Keratinocyte (primary cell): ENCODE measurements around the gene KIF16B.

ENCODE experiments used
- EZH2 ChIP-seq: IDR thresholded peaks from one replicate; pipeline ENCODE4 v1.6.1; 2012; ENCODE audit warnings: inconsistent platforms, mild to moderate bottlenecking, low read length, moderate library complexity
- TF ChIP-seq, protein P1 (sequence below), 3 experiments: IDR thresholded peaks in 1 of 3; conservative IDR thresholded peaks in 1 of 3; optimal IDR thresholded peaks in 1 of 3; 2 replicates in 2 of 3; 3 replicates in 1 of 3; pipeline versions ENCODE3 to v1.5.1; 2011; ENCODE audit warnings: low read length in 3 of 3, mild to moderate bottlenecking in 3 of 3, moderate library complexity in 2 of 3, control low read depth in 1 of 3, inconsistent platforms in 1 of 3; ENCODE audit not compliant: insufficient read depth in 2 of 3; ENCODE audit errors: extremely low read depth in 1 of 3

DNA sequence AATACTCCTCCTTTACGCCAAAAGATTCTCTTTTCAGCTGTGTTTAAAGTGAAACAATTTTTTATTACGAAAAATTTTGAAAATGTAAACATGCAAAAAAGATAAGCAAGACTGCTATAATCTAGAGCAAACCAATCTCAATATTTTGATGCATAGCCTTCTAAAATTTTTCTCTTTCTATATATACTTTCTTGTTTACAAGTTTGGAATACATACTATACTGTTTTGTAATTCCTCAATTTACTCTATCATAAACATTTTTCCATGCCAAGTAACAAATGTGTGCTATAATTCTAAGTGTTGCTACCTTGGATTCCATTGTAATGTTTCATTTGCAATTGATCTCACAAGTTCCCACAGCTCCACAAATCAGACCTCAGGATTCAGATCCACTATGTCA is 43.1 kb upstream of the KIF16B start:
- TF ChIP-seq, protein P1, sequence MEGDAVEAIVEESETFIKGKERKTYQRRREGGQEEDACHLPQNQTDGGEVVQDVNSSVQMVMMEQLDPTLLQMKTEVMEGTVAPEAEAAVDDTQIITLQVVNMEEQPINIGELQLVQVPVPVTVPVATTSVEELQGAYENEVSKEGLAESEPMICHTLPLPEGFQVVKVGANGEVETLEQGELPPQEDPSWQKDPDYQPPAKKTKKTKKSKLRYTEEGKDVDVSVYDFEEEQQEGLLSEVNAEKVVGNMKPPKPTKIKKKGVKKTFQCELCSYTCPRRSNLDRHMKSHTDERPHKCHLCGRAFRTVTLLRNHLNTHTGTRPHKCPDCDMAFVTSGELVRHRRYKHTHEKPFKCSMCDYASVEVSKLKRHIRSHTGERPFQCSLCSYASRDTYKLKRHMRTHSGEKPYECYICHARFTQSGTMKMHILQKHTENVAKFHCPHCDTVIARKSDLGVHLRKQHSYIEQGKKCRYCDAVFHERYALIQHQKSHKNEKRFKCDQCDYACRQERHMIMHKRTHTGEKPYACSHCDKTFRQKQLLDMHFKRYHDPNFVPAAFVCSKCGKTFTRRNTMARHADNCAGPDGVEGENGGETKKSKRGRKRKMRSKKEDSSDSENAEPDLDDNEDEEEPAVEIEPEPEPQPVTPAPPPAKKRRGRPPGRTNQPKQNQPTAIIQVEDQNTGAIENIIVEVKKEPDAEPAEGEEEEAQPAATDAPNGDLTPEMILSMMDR (optimal IDR thresholded peaks at IDR 0.05 in 1 of 3, IDR thresholded peaks at IDR 0.05 in 1 of 3, conservative IDR thresholded peaks at IDR 0.05 in 1 of 3; ENCODE audit: extremely low read depth in 1 of 3, insufficient read depth in 2 of 3, low read length in 3 of 3): no peak
- no peak for TF ChIP-seq EZH2
